ENCODE results near the gene ECHDC3.
"Not testable (repeated sequence)": the region's sequence is repeated elsewhere in the genome, so short reads cannot be mapped to it uniquely, and the experiment has no call there.

ECHDC3 gene

GRCh38 chr10:11723359-11723758 lies 18.8 kb upstream of the ECHDC3 start:
- H3K9ac ChIP-seq: no peak overlapping the region
- H3K36me3 ChIP-seq: no peaks in the 10 kb centered on the region
- no peak for TF ChIP-seq Cebpa-rat (IDR thresholded peaks at IDR 0.05)
- peaks cover 2 to 3% (median 2%) of the 10 kb centered on the region in 11 experiments; a peak in 16 of 22 replicates for H3K9me3 ChIP-seq (replicated peaks in 1 of 11)
- peaks cover 11 to 37% (median 19%) of the 10 kb centered on the region in 10 experiments for H3K4me1 ChIP-seq
- H3K4me3 ChIP-seq: no peak overlapping the region
- H3K27ac ChIP-seq: no peak overlapping the region
- no peaks in the 10 kb centered on the region for H4K20me1 ChIP-seq
- no peaks in the 10 kb centered on the region for H3K27me3 ChIP-seq
- H3K4me2 ChIP-seq: no peak overlapping the region

GRCh38 chr10:11724938-11725776 lies 17.0 kb upstream of the ECHDC3 start:
- H3K9ac ChIP-seq: no peak overlapping the region

GRCh38 chr10:11725912-11726311 lies 16.3 kb upstream of the ECHDC3 start:
- H3K27me3 ChIP-seq: no peaks in the 10 kb centered on the region
- H4K20me1 ChIP-seq: no peaks in the 10 kb centered on the region
- H3K9ac ChIP-seq: no peak overlapping the region
- H3K36me3 ChIP-seq: no peaks in the 10 kb centered on the region
- H3K27ac ChIP-seq: no peak overlapping the region
- no peak overlapping the region for H3K4me2 ChIP-seq
- TF ChIP-seq Cebpa-rat (IDR thresholded peaks at IDR 0.05): no peak
- no peak overlapping the region for H3K4me3 ChIP-seq
- peaks cover 11 to 21% (median 13%) of the 10 kb centered on the region in 10 experiments for H3K4me1 ChIP-seq
- peaks cover 23 to 28% (median 27%) of the 10 kb centered on the region in 11 experiments for H3K9me3 ChIP-seq (replicated peaks in 1 of 11)

More at GRCh38 chr10:11724938-11725776, 17.0 kb upstream of the ECHDC3 start:
- Histone ChIP-seq H3K4me1 (peaks cover 11 to 28% (median 15%) of the 10 kb centered on the region in 10 experiments), H3K9me3 (replicated peaks in 1 of 11) (peaks cover 15 to 21% (median 19%) of the 10 kb centered on the region in 11 experiments), H3K27me3 (no peaks in the 10 kb centered on the region), H3K4me3 (no peak overlapping the region), H4K20me1 (no peaks in the 10 kb centered on the region), H3K36me3 (no peaks in the 10 kb centered on the region), H3K4me2 (no peak overlapping the region), H3K27ac (no peak overlapping the region; a peak in 1 of 22 replicates)
- TF ChIP-seq Cebpa-rat (IDR thresholded peaks at IDR 0.05): no peak

DNA sequence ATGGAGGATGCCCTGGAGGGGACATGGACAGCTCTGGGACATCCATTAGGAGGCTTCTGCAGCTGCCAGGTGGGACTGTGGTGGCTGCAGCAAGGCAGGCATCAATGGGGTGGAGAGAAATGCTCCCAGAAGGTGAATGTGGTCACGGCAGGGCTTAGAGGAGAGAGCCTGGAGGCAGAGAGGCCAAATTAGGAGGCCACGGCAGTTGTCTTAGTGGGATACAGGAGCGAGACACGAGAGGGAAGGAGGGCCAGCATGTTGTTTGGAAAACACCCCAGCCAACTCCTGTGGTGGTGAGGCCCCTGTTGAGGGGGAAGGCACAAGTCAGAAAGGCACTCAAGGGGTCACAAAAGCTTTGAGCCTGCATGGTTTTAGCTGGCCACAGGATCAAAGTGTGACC lies 14.6 kb upstream of the ECHDC3 start:
- H3K36me3 ChIP-seq: no peaks in the 10 kb centered on the region
- no peak overlapping the region for H3K9ac ChIP-seq
- H3K9me3 ChIP-seq (replicated peaks in 1 of 11): peaks cover 26 to 31% (median 29%) of the 10 kb centered on the region in 11 experiments
- no peak for TF ChIP-seq Cebpa-rat (IDR thresholded peaks at IDR 0.05)
- no peaks in the 10 kb centered on the region for H3K27me3 ChIP-seq
- H3K4me3 ChIP-seq: no peak overlapping the region
- H3K4me2 ChIP-seq: no peak overlapping the region
- H3K27ac ChIP-seq: no peak overlapping the region
- H4K20me1 ChIP-seq: no peaks in the 10 kb centered on the region
- peaks cover 1 to 4% (median 2%) of the 10 kb centered on the region in 10 experiments; a peak in 13 of 20 replicates for H3K4me1 ChIP-seq

DNA sequence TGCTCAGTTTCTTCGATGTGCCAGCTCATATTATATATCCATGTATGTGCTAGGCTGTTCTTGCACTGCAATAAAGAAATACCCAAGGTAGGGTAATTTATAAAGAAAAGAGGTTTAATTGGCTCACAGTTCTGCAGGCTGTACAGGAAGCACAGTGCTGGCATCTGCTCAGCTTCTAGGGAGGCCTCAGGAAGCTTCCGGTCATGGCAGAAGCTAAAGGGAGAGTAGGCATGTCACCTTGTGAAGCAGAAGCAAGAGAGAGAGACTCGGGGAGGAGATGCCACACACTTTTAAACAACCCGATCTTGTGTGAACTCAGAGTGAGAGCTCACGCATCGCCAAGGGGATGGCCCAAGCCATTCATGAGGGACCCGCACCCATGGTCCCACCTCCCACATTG lies 13.8 kb upstream of the ECHDC3 start:
- Histone ChIP-seq H4K20me1 (no peaks in the 10 kb centered on the region), H3K27ac (no peak overlapping the region), H3K4me2 (no peak overlapping the region), H3K4me1 (no peaks in the 10 kb centered on the region), H3K9me3 (replicated peaks in 1 of 11) (peaks cover 26 to 31% (median 29%) of the 10 kb centered on the region in 11 experiments), H3K27me3 (no peaks in the 10 kb centered on the region), H3K9ac (no peak overlapping the region), H3K4me3 (no peak overlapping the region), H3K36me3 (no peaks in the 10 kb centered on the region)
- no peak for TF ChIP-seq Cebpa-rat (IDR thresholded peaks at IDR 0.05)

DNA sequence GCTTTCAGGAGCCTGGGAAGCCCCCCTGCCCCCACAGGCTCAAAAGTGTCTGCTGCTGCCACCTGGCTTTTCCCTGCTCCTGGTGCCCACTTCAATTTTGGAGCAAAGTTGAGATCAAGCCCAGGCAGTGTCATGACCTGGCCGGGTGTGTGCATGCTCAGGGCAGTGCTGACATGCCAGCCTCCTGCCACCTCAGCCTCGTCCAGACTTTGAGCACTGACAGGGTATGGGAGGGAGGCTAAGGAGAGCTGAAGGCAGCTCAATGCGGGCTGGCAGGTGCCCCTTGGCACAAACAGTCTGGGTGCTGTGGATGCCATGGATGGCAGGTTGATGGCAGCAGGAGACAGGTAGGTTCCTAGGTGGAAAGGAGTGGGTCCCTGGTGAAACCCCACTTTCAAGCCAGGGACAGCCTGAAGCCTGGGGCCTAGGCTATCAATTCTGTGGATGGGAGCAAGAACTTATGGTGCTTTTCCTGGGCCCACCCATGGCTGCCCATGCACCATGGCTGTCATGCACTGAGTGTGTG lies 12.3 kb upstream of the ECHDC3 start:
- Histone ChIP-seq H3K9me3 (replicated peaks in 1 of 11) (peaks cover 26 to 31% (median 29%) of the 10 kb centered on the region in 11 experiments), H4K20me1 (no peaks in the 10 kb centered on the region), H3K27ac (no peak overlapping the region), H3K36me3 (no peaks in the 10 kb centered on the region), H3K27me3 (no peaks in the 10 kb centered on the region), H3K4me2 (no peak overlapping the region), H3K9ac (no peak overlapping the region), H3K4me1 (no peaks in the 10 kb centered on the region), H3K4me3 (no peak overlapping the region)
- no peak for TF ChIP-seq Cebpa-rat (IDR thresholded peaks at IDR 0.05)

DNA sequence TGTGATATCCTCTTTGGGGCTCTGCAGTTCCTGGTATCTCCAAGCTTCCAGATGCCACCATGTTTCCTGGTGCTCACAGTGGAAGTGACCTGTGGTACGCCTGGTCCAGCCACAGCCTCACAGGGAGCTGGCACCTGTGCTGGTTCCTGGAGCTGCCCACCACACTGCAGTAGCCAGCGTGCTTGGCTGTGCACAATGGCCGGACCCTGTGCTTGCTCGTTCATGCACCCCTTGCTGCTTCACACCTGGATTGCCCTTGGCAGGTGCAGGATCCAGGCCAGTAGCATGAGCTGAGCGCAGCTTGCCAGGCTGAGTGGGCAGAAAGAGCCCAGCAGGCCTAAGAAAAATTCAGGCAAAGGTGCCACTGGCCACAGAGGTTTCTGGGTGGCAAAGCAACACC lies 11.4 kb upstream of the ECHDC3 start:
- no peaks in the 10 kb centered on the region for H3K27me3 ChIP-seq
- H3K27ac ChIP-seq: no peak overlapping the region
- no peak for TF ChIP-seq Cebpa-rat (IDR thresholded peaks at IDR 0.05)
- H3K4me2 ChIP-seq: no peak overlapping the region
- H3K4me1 ChIP-seq: no peaks in the 10 kb centered on the region
- no peaks in the 10 kb centered on the region for H4K20me1 ChIP-seq
- no peaks in the 10 kb centered on the region for H3K36me3 ChIP-seq
- H3K9ac ChIP-seq: no peak overlapping the region
- peaks cover 26 to 31% (median 29%) of the 10 kb centered on the region in 11 experiments for H3K9me3 ChIP-seq (replicated peaks in 1 of 11)
- H3K4me3 ChIP-seq: no peak overlapping the region

GRCh38 chr10:11736767-11737166 lies 5.4 kb upstream of the ECHDC3 start:
- not testable (repeated sequence) for H3K36me3 ChIP-seq, H3K27ac ChIP-seq, H3K9ac ChIP-seq, H3K4me3 ChIP-seq, H3K4me2 ChIP-seq, H4K20me1 ChIP-seq, H3K27me3 ChIP-seq
- Histone ChIP-seq H3K4me1 (peaks cover 3 to 13% (median 9%) of the 10 kb centered on the region in 10 experiments; a peak in 15 of 20 replicates), H3K9me3 (replicated peaks in 1 of 11) (peaks cover 0 to 14% (median 10%) of the 10 kb centered on the region in 11 experiments; a peak in 17 of 22 replicates)

DNA sequence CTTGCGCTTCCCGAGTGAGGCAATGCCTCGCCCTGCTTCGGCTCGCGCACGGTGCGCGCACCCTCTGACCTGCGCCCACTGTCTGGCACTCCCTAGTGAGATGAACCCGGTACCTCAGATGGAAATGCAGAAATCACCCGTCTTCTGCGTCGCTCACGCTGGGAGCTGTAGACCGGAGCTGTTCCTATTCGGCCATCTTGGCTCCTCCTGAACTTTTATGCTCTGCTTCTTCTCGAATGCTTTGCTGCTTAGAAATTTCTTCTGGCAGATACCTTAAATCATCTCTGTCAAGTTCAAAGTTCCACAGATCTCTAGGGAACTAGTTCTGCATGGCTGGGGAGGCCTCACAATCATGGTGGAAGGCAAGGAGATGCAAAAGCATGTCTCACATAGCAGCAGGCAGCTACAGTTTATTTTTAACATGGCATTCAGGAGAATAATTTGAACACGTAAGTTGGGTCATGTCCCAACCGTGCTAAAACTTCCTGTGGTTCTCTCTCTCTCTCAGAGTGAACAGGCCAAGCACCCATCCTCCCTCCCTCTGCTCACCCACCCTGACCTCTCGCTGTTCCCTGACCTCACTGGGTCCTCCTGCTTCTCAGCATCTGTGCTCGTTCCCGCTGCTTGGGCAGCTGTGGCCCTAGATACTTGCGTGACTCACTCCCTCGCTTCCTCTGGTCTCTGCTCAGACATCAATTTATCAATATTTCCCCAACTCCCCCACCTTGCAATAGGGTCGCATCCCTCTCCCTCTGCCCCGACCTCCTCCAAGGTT lies 4.7 kb upstream of the ECHDC3 start:
- H3K9ac ChIP-seq, H3K4me3 ChIP-seq, H3K27me3 ChIP-seq, H3K36me3 ChIP-seq, H4K20me1 ChIP-seq, H3K27ac ChIP-seq: not testable (repeated sequence)
- H3K4me2 ChIP-seq: peak overlapping the region in 6 of 11 experiments; percentile 8 to 35 (median 24); a peak in 5 of 22 replicates
- H3K4me1 ChIP-seq: peaks cover 4 to 16% (median 11%) of the 10 kb centered on the region in 10 experiments; a peak in 17 of 20 replicates
- H3K9me3 ChIP-seq (replicated peaks in 1 of 11): peaks cover 0 to 14% (median 10%) of the 10 kb centered on the region in 11 experiments; a peak in 17 of 22 replicates
